NCI-H1417 (cell line): ENCODE results near the gene SMAD2.
"Not testable (repeated sequence)": the region's sequence is repeated elsewhere in the genome, so short reads cannot be mapped to it uniquely, and the experiment has no call there.

Experiments used
- DNase-seq, 3 experiments: peaks; one replicate each; lab custom pipeline; 2025; lab: John Stamatoyannopoulos, UW

Gene SMAD2

GRCh38 chr18:47930199-47930930 lies at the start of gene SMAD2:
Gene SMAD2, minus strand, starts transcription at chr18:47930659. Its CDS starts 33,903 bp downstream, at chr18:47896756.
- DNase-seq, result peak; percentile 85 to 94 (median 94)

DNA sequence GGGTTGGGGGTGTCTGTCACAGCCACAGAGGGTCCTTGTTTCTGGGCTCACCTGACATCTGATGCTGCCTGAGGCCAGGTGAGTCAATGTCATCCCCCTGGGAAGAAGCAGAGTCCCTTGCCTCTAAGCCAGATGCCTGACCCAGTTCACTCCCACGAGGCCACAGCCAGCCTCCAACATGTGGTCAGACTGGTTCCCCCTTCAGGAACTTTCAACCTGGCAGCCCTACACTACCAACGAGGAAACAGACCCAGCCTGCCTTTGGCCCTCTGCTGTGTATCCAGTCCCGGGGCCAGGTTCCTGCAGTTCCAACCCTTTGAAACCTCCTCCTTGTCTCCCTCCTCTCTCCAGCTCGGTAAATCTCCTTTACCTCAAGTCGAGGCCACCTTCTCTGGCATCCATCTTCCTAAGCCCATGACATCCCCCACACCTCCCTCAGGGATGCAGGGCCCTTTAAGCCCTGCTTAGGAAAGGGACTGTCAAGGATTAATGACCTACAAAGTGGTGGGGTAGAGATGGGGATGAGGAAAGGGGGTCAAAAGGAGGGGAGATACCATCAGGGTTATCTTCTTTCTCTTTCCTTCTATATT lies 49.2 kb upstream of the SMAD2 start:
- no peak for DNase-seq

DNA sequence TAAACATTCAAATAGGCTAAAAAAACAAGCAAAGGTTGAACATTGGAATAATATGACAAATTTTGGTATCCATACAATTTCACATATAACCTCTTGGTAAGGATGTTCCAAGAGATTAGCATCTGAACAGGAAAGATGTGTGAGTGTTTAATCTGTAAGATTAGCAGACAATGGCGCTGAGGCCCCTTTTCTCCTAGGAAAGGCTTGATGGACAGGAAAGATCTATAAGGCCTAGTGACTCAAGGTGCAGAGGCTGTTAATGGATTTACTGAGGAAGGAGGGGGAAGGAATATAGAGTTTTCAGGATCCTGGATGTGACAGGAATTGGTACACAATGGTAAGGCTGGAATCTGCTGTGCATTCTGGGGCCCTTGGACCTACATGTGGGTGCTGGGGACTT lies 48.1 kb upstream of the SMAD2 start:
- DNase-seq, result peak in 1 of 3 experiments; percentile 29

DNA sequence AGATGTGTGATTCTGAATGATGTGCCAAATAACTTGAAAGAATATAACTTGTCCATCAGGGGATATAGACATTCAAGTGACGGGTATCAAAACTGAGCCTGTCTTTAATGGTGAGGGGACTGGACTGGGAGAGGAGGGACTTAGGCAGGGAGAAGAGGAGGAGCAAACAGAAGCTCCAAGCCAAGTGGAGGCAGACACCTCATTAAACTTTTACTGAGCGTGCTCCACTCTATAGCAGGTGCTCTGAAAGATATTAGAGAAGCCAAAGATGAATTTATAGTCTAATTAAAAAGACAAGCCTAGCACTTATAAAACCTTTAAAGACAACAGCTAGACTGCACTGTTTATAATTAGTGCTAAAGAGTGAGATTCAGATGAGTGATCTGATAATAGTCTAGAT lies 47.7 kb upstream of the SMAD2 start:
- DNase-seq, result peak in 1 of 3 experiments; percentile 60

DNA sequence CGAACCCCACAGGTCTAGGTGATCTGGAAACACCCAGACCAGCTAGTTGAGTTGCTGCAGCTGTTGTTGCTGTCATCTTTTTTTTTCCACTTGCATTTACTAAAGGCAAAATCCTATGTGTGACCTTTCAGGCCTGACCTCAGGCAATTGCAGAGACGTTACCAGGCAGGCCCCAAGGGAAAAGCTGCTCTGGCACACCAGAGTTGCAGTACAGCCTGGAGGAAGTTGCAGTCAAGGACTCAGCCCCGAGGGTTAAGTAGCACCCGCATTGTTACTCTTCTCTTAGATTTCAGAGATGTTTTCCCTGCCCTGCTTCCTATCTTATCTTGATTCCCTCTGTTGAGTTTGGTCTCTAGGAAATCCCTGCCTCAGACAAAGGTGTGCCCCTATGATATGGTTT lies 45.2 kb upstream of the SMAD2 start:
- DNase-seq, result no peak

GRCh38 chr18:47975105-47975504 lies 44.6 kb upstream of the SMAD2 start:
- peak in 2 of 3 experiments; percentile 5 to 48 for DNase-seq

DNA sequence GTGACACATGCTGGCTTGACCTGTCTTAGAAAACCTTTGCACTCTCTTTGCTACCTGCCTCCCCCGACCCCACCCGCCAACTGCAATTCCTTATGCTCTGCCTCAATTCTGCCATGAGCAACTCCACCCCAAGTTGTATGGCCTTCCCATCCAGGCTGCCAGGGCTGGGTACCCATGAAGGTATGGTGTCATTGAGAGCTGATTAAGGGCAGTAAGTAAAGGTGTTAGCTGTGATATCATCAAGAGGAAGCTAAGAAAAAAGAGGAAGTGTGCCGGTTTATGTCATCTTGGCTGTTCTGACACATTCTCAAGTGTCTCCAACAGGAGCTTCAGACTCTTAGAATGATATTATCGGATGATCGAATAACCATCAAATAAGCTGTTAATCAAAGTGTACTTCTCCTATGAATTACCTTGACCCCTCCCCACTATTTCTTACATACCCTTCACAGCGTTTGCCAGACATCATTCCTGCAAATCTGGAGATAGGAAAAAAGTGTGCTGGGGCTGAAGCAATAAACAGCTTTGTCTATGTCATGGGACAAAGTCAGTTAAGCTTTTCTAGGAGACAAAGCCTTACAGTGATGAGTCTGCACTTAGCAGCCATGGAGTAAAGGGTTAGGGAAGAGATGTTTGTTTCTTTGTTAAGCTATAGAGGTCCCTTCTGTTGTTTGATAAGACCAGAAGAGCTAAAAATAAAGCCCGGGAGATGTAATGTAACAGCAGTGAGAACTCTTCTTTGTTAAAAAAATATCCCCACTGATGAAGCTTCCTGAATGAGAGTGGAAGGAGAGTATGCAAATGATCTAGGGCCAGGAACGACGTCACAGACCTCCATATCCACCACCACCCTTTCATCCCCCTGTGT lies 40.4 kb upstream of the SMAD2 start:
- no peak for DNase-seq

- DNase-seq, result no peak
These were observed 39.4 kb upstream of the SMAD2 start for GRCh38 chr18:47969816-47970215.

DNA sequence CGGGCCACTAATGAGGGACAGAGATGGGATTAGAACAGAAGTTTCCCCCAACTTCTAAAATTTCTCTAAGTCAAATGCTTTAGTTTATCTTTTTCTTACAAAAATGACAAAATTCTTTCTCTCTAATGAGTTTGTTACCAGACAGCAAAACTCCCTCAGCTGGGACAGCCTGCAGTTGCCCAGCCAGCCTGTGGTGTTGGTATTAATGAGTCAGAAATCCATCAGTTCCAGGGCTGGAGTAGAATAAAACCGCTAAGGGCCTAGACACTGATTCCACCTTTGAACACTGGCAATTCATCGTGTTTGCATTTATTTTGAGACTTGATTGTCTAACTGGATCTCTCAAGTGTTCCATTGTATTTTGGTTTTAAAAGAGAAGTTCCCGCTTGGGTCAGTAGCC lies 38.3 kb upstream of the SMAD2 start:
- DNase-seq, result no peak

DNA sequence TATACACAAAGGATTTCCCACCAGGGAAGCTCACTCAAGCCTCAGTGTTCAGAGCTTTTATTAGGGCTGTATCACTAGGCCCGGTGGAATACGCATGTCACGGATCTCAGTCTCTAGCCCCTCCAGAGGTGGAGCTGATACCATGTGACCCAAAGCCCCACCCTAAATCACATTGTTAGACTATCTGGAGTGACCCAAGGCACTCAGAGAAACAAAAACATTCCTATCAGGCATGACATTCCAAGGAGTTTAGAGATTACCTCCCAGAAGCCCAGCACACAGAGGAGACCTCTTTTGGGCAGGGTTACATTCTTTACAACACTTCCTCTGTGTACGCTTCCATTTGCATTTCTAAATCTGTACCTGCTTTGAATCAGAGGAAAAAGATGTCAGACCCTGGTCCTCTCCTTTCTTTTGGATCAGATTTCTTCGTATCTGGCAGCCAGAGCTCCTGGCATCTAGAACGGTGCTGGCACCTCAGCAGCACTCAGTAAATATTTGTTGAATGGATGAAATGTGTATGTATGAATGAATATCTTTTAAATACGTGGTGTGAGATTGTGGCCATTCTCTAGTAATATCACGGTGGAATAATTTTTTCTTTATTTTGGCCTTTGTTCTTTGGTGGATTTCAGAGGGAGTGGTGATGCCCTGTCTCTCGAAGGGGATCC lies 37.7 kb upstream of the SMAD2 start:
- DNase-seq, result no peak

DNA sequence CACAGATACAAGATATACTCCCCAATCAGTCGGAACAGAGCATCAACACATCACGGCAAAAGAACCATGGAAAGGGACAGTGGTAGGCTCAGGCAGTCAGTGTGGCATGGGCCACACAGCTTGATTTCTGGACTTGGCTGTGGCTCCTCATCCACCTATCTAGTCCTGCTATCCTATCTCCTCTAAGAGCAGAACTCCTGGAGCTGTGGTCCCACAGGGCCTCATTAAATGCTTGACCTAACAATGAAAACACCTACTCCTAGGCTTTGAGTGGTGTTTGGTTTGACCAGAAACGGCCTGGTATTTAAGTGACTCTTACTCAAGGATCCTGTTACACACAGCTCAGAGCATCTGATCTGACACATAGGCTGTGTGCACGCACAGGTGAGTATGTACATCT lies 33.6 kb upstream of the SMAD2 start:
- DNase-seq, result peak; percentile 21 to 85 (median 72)

GRCh38 chr18:47961003-47961402 lies 30.5 kb upstream of the SMAD2 start:
- not testable (repeated sequence) for DNase-seq

- DNase-seq, result no peak
These were observed 23.0 kb upstream of the SMAD2 start for GRCh38 chr18:47953471-47953931.

GRCh38 chr18:47950511-47950910 lies 20.1 kb upstream of the SMAD2 start:
- no peak for DNase-seq

- no peak for DNase-seq
These were observed 18.7 kb upstream of the SMAD2 start for GRCh38 chr18:47949202-47949601.

DNA sequence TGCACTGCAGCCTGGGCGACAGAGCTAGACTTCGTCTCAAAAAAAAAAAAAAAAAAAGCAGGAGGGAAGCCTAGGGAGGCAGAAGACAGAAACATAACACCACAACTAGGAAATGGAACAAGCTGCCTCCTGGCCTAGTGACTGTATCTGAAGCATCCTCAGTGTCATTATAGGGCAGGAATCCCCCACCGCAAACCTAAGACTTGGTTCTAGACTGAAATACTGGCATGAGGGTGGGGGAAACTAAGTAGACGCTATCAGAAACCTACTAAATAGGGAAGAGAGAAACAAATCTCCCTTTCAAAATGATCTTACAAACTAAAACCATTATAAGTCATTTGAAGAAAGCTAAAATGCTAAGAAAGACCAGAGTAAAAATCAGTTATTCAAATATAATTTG lies 16.4 kb upstream of the SMAD2 start:
- no peak for DNase-seq

DNA sequence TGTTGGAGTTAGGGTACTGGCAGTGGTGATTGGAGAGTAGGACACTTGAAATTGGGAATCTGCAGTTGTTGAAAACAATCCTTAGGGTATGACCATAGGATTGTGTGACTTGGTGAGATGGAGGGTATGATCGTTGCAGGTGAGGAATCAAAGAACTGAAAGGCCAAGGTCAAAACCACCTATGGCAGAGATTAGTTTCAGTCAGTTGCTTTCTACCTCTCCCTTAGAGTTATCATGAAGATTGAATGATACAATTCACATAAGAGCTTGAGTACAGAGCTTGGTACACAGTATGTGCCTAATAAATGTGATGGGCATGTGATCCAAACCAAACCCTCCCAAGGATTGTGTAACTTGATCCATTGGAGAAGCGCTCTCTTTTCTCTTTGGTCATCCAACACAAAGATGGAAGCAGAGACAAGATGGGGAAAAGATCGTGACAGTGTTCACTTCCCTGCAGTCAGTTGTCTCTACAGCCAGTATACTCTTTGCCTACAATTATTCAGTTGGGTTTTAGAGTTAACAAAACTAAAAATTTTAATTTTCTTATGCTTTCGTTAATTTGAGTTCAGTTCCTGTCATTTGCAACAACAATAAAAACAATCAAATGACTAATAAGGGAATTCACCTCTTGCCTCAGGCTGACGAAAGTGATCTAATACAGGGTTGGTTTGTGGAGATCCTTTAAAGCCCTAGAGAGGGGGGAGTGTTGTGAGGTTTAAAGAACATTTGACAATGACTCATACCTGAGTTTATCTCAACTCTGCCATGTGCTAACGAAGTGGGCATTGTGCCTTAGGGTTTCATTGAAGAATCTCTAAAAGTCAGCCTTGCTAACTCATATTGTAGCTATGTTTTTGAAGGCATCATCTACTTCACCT lies 14.8 kb upstream of the SMAD2 start:
- DNase-seq, result no peak

GRCh38 chr18:47936952-47937351 lies 6.5 kb upstream of the SMAD2 start:
- no peak for DNase-seq

GRCh38 chr18:47935321-47936055 lies 5.0 kb upstream of the SMAD2 start:
- peak in 2 of 3 experiments; percentile 32 to 84 for DNase-seq

DNA sequence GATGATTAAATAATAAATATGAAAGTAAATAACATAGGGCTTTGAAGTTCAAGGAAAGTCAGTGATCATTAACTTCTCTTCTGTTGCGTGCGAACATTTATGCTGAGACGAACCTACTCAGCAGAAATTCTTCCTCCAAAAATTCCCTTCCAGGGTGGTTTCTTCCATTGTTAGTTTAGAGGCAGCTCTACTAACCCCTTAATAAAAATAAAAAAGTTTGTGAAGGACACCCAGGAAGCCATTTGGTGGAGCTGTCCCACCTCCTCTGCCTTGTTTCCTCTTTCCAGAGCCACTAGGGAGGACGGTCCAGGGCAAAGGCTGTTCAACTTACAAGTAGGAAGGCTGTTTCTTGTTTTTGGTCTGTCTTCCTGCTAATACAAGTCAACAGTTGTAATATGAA lies 2.1 kb upstream of the SMAD2 start:
- DNase-seq, result peak in 2 of 3 experiments; percentile 8 to 42
